HUES48 (cell line): Measurements from ENCODE around the gene TTC1.
A peak's percentile ranks its signal among the peaks of the same experiment; 100 is the strongest.
"Not testable (repeated sequence)": the region's sequence is repeated elsewhere in the genome, so short reads cannot be mapped to it uniquely, and the experiment has no call there.

Experiments used
- H3K27ac ChIP-seq: one replicate; pipeline ENCODE4 v1.7.0; 2013; ENCODE audit warnings: low read depth, low read length, inconsistent platforms
- H3K27me3 ChIP-seq: 2 replicates; pipeline ENCODE4 v1.6.1; 2013; ENCODE audit warnings: mild to moderate bottlenecking, low read length; ENCODE audit not compliant: control insufficient read depth, insufficient read depth
- H3K36me3 ChIP-seq: 2 replicates; pipeline ENCODE4 v1.6.1; 2013; ENCODE audit warnings: low read length; ENCODE audit not compliant: control insufficient read depth, insufficient read depth
- H3K4me1 ChIP-seq: 2 replicates; pipeline ENCODE4 v1.6.1; 2013; ENCODE audit warnings: mild to moderate bottlenecking, low read length; ENCODE audit not compliant: control insufficient read depth, insufficient read depth
- H3K4me3 ChIP-seq: 2 replicates; pipeline ENCODE4 v1.5.1; 2013; ENCODE audit warnings: mild to moderate bottlenecking, low read depth, low read length
- H3K9ac ChIP-seq: 2 replicates; pipeline ENCODE4 v1.6.1; 2013; ENCODE audit warnings: mild to moderate bottlenecking, low read depth, low read length, moderate library complexity
- H3K9me3 ChIP-seq: 2 replicates; pipeline ENCODE4 v1.6.1; 2013; ENCODE audit warnings: low read length; ENCODE audit not compliant: control insufficient read depth, insufficient read depth

Gene TTC1

DNA sequence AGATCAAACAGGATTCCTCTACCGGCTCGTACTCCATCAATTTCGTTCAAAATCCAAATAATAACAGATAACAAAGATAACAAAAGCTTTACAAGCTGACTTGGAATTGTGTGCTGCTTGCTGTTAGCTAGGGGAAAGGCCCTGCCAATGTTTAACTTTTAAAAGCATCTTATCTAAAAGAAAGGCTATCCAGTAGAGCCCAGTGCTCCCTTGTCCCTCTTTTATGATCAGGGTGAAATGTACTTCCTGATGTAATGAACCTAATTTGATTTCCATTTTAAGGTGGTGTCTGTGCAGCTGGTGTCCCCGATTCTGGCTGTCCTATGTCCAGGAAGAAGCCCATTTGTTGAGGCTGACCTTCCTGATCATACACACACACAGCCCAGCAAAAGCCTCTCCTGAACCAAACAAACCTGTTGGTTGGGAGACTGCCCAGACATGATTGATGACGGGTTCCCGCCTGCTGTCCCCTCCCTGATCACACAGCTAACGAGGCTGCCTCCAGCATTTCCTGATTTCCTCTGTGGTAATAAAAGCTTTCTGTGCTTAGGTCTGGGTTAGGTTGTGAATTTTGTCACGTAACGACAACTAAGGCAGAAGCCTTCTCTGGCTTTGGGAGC lies 56.2 kb downstream of the TTC1 start:
- Histone ChIP-seq H3K9me3 (no peaks in the 10 kb centered on the region), H3K4me3 (no peak overlapping the region), H3K36me3 (peaks cover 43% of the 10 kb centered on the region), H3K27me3 (no peaks in the 10 kb centered on the region), H3K9ac (no peak overlapping the region), H3K27ac (peak overlapping the region; percentile 2), H3K4me1 (peaks cover 10% of the 10 kb centered on the region)

GRCh38 chr5:160069120-160069519 lies 60.2 kb downstream of the TTC1 start:
- H3K4me3 ChIP-seq, H3K9ac ChIP-seq, H3K9me3 ChIP-seq, H3K27me3 ChIP-seq, H3K27ac ChIP-seq, H3K4me1 ChIP-seq: not testable (repeated sequence)
- peaks cover 19% of the 10 kb centered on the region for H3K36me3 ChIP-seq

DNA sequence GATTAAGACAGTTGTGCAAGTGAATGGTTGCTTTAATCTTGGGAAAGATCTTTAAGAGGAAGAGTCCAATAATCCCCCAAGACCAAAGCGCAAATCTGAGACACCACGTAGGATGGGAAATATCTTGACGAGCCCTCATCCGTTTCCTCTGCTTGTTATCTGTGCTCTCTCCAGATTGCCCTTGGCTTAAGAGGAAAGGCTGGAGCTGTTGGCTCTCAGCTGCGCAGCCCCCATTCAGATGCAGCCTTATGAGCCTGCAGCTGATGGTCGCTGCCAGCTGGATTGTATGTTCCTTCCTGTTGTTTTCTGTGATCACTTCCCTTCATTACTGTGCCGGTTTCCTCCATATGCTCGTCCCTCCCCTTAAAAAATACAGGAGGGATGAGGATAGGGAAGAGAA lies 62.6 kb downstream of the TTC1 start:
- no peaks in the 10 kb centered on the region for H3K9me3 ChIP-seq
- H3K9ac ChIP-seq = no peak overlapping the region
- H3K4me1 ChIP-seq = no peaks in the 10 kb centered on the region; the same call in 1 of the 2 replicates
- 0 out of 2 replicates have a peak, but pooled peaks cover 6% of the 10 kb centered on the region for H3K36me3 ChIP-seq
- no peak overlapping the region for H3K4me3 ChIP-seq
- H3K27me3 ChIP-seq = no peaks in the 10 kb centered on the region
- no peak overlapping the region for H3K27ac ChIP-seq

GRCh38 chr5:160071916-160072315 lies 63.0 kb downstream of the TTC1 start:
- H3K4me1 ChIP-seq = no peaks in the 10 kb centered on the region; the same call in 1 of the 2 replicates
- H3K36me3 ChIP-seq = peaks cover 7% of the 10 kb centered on the region; the same call in 1 of the 2 replicates
- no peak overlapping the region for H3K4me3 ChIP-seq
- H3K27ac ChIP-seq = no peak overlapping the region
- H3K9me3 ChIP-seq = no peaks in the 10 kb centered on the region
- no peak overlapping the region for H3K9ac ChIP-seq
- no peaks in the 10 kb centered on the region for H3K27me3 ChIP-seq

GRCh38 chr5:160075073-160075472 lies 66.1 kb downstream of the TTC1 start:
- peaks cover 32% of the 10 kb centered on the region for H3K36me3 ChIP-seq
- H3K27me3 ChIP-seq = no peaks in the 10 kb centered on the region
- H3K9me3 ChIP-seq = no peaks in the 10 kb centered on the region
- no peaks in the 10 kb centered on the region; the same call in 1 of the 2 replicates for H3K4me1 ChIP-seq
- H3K4me3 ChIP-seq = no peak overlapping the region
- no peak overlapping the region for H3K27ac ChIP-seq
- H3K9ac ChIP-seq = no peak overlapping the region

DNA sequence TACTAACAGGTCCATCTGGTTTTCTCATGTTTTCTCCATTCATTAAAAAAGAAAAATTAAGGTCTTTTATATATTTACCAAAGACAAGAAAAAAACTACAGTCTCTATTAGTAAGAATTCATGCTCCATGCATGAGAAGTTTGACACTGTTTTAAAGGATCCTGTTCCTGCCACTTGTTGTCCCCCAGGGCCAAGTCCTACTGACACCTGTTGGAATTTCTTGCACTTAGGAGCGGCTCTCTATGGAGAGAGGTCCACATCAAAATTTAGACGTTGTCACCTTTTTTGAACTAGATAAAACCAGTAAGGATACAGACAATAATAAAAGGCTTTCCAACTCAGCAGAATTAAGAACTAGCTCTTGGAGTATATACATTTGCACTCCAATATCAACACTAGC lies 68.1 kb downstream of the TTC1 start:
- no peaks in the 10 kb centered on the region for H3K27me3 ChIP-seq
- H3K9ac ChIP-seq = no peak overlapping the region
- H3K36me3 ChIP-seq = peaks cover 32% of the 10 kb centered on the region
- H3K4me3 ChIP-seq = no peak overlapping the region
- peaks cover 12% of the 10 kb centered on the region; the same call in 1 of the 2 replicates for H3K4me1 ChIP-seq
- H3K9me3 ChIP-seq = no peaks in the 10 kb centered on the region
- H3K27ac ChIP-seq = no peak overlapping the region

- peaks cover 18% of the 10 kb centered on the region for H3K4me1 ChIP-seq
- H3K27ac ChIP-seq = no peak overlapping the region
- no peaks in the 10 kb centered on the region for H3K9me3 ChIP-seq
- H3K36me3 ChIP-seq = peaks cover 32% of the 10 kb centered on the region
- no peak overlapping the region for H3K9ac ChIP-seq
- no peaks in the 10 kb centered on the region for H3K27me3 ChIP-seq
- no peak overlapping the region for H3K4me3 ChIP-seq
These were observed 70.8 kb downstream of the TTC1 start for GRCh38 chr5:160079753-160080152.

DNA sequence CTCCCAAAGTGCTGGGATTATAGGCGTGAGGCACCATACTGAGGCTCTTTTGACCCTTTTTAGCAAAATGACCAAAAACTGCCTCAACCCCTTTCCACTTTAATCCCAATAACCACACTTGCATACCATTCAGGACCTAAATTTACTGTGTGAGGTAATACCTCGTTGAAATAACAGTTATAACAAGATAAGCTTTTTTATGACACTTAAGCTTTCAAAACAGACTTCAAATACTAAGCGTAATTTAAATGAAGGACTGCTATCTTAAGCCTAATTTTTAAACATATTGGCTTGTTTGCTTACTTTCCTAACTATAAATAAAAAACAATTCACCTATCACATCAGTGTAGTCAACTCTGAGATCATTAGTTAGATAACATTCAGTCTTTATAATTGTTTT lies 72.6 kb downstream of the TTC1 start:
- H3K4me1 ChIP-seq = peaks cover 18% of the 10 kb centered on the region
- H3K36me3 ChIP-seq = peaks cover 26% of the 10 kb centered on the region
- H3K27me3 ChIP-seq = no peaks in the 10 kb centered on the region
- no peak overlapping the region for H3K4me3 ChIP-seq
- no peaks in the 10 kb centered on the region for H3K9me3 ChIP-seq
- no peak overlapping the region for H3K27ac ChIP-seq
- no peak overlapping the region for H3K9ac ChIP-seq

DNA sequence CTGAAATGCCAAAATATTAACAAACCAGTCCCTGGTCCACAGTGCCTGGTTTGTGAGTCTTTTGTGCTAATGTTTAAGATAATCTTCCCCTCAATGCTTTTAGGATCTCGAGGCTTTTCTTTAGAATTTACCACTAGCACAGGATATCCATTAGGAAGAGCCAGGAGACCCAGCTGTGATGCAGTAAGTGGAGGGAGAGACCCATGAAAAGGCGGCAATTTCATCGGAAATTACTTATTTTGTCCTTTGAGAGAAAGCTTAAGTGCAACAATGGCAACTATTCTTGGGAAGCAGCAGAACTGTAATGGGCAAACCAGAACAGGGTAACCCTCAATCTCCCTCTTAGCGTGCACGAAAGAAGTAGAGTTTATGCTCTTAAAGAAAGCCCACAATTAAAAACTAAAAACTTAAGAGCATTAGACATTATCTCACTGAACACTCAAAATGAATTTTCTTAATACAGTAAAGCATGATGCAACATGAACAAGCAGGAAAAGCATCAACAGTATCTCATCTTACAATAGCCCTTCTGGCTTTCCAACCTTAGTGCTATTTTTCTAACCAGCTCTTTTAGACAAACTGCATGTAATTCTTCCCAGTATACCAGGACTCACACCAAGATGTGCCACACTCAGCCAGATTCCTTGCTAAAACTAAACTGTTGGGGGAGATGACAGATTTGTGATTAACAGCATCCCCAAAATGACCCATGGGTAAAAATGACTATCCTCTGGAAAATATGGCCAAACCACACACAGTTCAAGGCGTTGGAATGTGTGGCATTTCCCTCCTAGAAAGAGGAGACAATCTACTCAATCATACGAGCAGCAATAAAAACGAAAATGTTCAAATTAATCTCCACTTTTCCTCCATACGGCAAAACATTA lies 73.9 kb downstream of the TTC1 start:
- Histone ChIP-seq H3K9ac (no peak overlapping the region), H3K27me3 (no peaks in the 10 kb centered on the region), H3K4me3 (no peak overlapping the region), H3K9me3 (no peaks in the 10 kb centered on the region), H3K4me1 (peaks cover 18% of the 10 kb centered on the region), H3K27ac (no peak overlapping the region), H3K36me3 (peaks cover 16% of the 10 kb centered on the region)

GRCh38 chr5:160083501-160083900 lies 74.6 kb downstream of the TTC1 start:
- Histone ChIP-seq H3K27me3 (no peaks in the 10 kb centered on the region), H3K4me3 (no peak overlapping the region), H3K36me3 (peaks cover 10% of the 10 kb centered on the region), H3K27ac (no peak overlapping the region), H3K4me1 (peaks cover 18% of the 10 kb centered on the region), H3K9ac (no peak overlapping the region), H3K9me3 (no peaks in the 10 kb centered on the region)

DNA sequence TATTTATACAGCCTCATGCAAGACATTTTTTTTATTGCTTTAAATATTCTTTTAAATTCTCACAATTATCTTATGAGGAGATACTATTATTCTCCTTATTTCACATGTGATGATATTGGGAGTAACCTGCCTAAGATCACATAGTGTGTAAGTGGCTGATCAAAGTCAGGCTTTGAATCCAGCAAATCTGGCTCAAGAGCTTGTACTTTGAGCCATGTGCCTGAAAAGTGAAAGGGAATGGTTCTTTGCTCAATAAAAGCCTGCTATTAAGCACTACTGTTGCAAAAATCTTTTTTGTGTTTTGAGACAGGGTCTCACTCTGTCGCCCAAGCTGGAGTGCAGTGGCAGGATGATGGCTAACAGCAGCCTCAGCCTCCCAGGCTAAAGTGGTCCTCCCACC lies 75.2 kb downstream of the TTC1 start:
- H3K27me3 ChIP-seq = no peaks in the 10 kb centered on the region
- H3K9me3 ChIP-seq = no peaks in the 10 kb centered on the region
- H3K9ac ChIP-seq = no peak overlapping the region
- H3K36me3 ChIP-seq = peaks cover 3% of the 10 kb centered on the region; the same call in 1 of the 2 replicates
- no peak overlapping the region for H3K27ac ChIP-seq
- H3K4me1 ChIP-seq = peaks cover 18% of the 10 kb centered on the region
- no peak overlapping the region for H3K4me3 ChIP-seq
